Panc1 (cell line): ENCODE measurements around the gene MAP4.

Experiments
- CTCF ChIP-seq: fragments of 450-650 bp; IDR thresholded peaks from 2 replicates; pipeline ENCODE4 v1.5.1; 2017; ENCODE audit warnings: mild to moderate bottlenecking
- TCF7L2 ChIP-seq: IDR thresholded peaks from 2 replicates; pipeline ENCODE4 v1.6.1; 2011; ENCODE audit warnings: mild to moderate bottlenecking, low read depth, low read length, inconsistent platforms

- TF ChIP-seq CTCF, result no peak
- no peak for TF ChIP-seq TCF7L2
Observed at GRCh38 chr3:47892286-47893040, 123.8 kb downstream of the MAP4 start.
